ENCODE data around the gene MAD1L1.

DNA sequence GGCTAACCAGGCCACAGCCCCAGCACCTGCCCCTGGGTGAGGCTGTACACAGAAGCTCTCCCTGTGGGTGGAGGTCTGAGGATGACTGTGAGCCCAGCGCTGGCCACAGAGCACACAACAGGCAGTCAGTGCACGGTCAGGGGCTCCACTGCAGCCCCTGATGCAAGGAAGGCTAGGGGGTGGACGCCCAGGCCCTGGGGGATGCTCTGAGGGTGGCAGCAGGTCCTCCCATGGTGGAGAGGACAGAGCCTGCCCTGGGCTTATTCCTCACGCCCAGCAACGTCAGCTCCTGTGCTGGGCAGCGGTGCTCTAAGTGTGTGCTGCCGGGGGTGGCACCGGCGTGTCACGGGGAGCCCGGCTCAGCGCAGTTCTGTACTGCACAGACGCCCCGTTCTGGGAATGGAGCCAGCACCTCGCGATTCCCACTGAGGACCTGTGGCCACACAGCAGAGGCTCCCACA lies 223.2 kb downstream of the MAD1L1 start:
- TF ChIP-seq POLR2A (IDR thresholded peaks at IDR 0.05; ENCODE audit: low read depth, low read length): no peak
- no peak for TF ChIP-seq POLR2AphosphoS5 (IDR thresholded peaks at IDR 0.05; ENCODE audit: low read depth, low read length)
